Neural cell (in vitro differentiated cells): ENCODE measurements around the gene CRTAC1.

Experiments used
- CTCF ChIP-seq: fragments of 450-650 bp; IDR thresholded peaks from 2 replicates; pipeline ENCODE4 v1.5.1; 2014; ENCODE audit warnings: antibody characterized with exemption, mild to moderate bottlenecking, moderate library complexity; ENCODE audit not compliant: poor library complexity, severe bottlenecking
- EP300 ChIP-seq: fragments of 450-650 bp; conservative IDR thresholded peaks from 2 replicates; pipeline ENCODE4 v1.6.1; 2014; ENCODE audit warnings: antibody characterized with exemption, mild to moderate bottlenecking, moderate library complexity; ENCODE audit not compliant: poor library complexity, severe bottlenecking
- EZH2 ChIP-seq: fragments of 200-600, 300-800 bp; shearing (Covaris generic), sonication (generic); IDR thresholded peaks from 2 replicates; pipeline ENCODE4 v1.6.1; 2014; ENCODE audit warnings: antibody characterized with exemption, low read length, borderline replicate concordance, mild to moderate bottlenecking; ENCODE audit not compliant: insufficient read depth, poor library complexity, severe bottlenecking

GRCh38 chr10:97969538-97970079 lies 60.8 kb downstream of the CRTAC1 start:
- TF ChIP-seq CTCF: no peak
- no peak for TF ChIP-seq EZH2
- TF ChIP-seq EP300: no peak
